ENCODE data around the gene POLR2H.

POLR2H gene

DNA sequence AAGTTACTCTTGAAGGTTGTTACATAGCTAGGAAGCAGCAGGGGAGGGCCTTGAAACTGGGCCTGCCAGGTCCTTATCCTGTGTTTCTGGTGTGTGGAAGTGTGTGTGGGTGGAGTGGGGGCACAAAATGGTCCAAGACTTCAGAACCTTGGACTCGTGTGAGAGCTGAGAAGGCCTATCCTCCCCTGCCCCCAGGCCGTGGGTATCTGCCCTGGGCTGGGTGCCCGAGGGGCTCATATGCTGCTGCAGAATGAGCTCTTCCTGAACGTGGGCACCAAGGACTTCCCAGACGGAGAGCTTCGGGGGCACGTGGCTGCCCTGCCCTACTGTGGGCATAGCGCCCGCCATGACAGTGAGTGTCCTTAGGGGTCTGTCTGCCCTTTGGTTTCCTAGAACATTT is 22.8 kb downstream of the POLR2H start:
- Histone ChIP-seq H3K36me3 (ENCODE audit: control insufficient read depth, insufficient read depth, low read length) (no peaks in the 10 kb centered on the region), H3K4me3 (ENCODE audit: low read depth, low read length) (no peak overlapping the region), H3K4me2 (ENCODE audit: low read length) (no peak overlapping the region), H3K9ac (no peak overlapping the region), H3K27me3 (ENCODE audit: control insufficient read depth, insufficient read depth, low read length) (no peaks in the 10 kb centered on the region), H2AFZ (no peak overlapping the region), H3K4me1 (no peaks in the 10 kb centered on the region), H3K79me2 (no peaks in the 10 kb centered on the region), H3K9me3 (ENCODE audit: control insufficient read depth, low read length) (no peaks in the 10 kb centered on the region), H3K27ac (no peak overlapping the region)
- TF ChIP-seq, protein P1, sequence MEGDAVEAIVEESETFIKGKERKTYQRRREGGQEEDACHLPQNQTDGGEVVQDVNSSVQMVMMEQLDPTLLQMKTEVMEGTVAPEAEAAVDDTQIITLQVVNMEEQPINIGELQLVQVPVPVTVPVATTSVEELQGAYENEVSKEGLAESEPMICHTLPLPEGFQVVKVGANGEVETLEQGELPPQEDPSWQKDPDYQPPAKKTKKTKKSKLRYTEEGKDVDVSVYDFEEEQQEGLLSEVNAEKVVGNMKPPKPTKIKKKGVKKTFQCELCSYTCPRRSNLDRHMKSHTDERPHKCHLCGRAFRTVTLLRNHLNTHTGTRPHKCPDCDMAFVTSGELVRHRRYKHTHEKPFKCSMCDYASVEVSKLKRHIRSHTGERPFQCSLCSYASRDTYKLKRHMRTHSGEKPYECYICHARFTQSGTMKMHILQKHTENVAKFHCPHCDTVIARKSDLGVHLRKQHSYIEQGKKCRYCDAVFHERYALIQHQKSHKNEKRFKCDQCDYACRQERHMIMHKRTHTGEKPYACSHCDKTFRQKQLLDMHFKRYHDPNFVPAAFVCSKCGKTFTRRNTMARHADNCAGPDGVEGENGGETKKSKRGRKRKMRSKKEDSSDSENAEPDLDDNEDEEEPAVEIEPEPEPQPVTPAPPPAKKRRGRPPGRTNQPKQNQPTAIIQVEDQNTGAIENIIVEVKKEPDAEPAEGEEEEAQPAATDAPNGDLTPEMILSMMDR (IDR thresholded peaks at IDR 0.05) = no peak

DNA sequence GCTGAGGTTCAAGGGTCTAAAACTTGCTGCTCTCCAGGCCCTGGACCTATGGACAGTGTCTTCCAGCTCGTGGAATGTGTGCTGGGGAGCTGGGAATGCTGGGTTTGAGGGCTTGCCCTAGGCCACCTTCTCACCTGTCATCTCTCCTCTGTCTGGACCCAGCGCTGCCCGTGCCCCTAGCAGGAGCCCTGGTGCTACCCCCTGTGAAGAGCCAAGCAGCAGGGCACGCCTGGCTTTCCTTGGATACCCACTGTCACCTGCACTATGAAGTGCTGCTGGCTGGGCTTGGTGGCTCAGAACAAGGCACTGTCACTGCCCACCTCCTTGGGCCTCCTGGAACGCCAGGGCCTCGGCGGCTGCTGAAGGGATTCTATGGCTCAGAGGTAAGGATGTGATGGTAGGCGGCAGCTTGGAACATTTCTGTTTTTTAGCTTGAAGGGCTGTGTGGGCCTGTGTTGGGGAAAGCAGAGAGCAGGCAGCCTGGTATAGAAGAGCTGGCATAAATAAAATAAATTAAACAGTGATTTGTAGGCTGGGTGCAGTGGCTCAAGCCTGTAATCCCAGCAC is 23.4 kb downstream of the POLR2H start:
- no peaks in the 10 kb centered on the region for H3K4me1 ChIP-seq
- no peak overlapping the region for H3K4me3 ChIP-seq (ENCODE audit: low read depth, low read length)
- H2AFZ ChIP-seq = no peak overlapping the region
- H3K4me2 ChIP-seq (ENCODE audit: low read length) = no peak overlapping the region
- H3K27me3 ChIP-seq (ENCODE audit: control insufficient read depth, insufficient read depth, low read length) = no peaks in the 10 kb centered on the region
- TF ChIP-seq, protein P1 (IDR thresholded peaks at IDR 0.05) = no peak
- H3K36me3 ChIP-seq (ENCODE audit: control insufficient read depth, insufficient read depth, low read length) = no peaks in the 10 kb centered on the region
- H3K79me2 ChIP-seq = no peaks in the 10 kb centered on the region
- H3K9ac ChIP-seq = no peak overlapping the region
- no peaks in the 10 kb centered on the region for H3K9me3 ChIP-seq (ENCODE audit: control insufficient read depth, low read length)
- no peak overlapping the region for H3K27ac ChIP-seq

DNA sequence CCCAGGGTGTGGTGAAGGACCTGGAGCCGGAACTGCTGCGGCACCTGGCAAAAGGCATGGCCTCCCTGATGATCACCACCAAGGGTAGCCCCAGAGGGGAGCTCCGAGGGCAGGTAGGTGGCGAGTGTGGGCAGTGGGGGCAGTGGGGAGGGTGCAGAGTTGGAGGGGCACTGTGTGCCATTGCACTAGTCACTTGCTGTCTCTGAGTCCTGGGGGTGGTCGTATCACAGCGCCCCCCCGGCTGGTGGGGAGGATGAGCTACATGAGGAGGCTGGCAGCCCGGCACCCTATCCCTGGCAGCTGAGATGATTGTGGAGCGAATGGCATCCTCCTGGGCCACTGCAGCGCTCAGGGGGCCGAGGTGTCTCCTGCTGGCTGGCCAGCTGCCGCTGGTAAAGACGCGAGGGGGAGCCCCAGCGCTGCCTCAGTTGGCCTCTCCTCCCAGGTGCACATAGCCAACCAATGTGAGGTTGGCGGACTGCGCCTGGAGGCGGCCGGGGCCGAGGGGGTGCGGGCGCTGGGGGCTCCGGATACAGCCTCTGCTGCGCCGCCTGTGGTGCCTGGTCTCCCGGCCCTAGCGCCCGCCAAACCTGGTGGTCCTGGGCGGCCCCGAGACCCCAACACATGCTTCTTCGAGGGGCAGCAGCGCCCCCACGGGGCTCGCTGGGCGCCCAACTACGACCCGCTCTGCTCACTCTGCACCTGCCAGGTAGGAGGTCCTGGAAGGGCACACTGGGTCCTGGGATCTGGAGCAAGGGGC is 24.7 kb downstream of the POLR2H start:
- H2AFZ ChIP-seq = no peak overlapping the region
- no peak overlapping the region for H3K9ac ChIP-seq
- no peaks in the 10 kb centered on the region for H3K27me3 ChIP-seq (ENCODE audit: control insufficient read depth, insufficient read depth, low read length)
- H3K27ac ChIP-seq = no peak overlapping the region
- H3K4me2 ChIP-seq (ENCODE audit: low read length) = no peak overlapping the region
- H3K79me2 ChIP-seq = no peaks in the 10 kb centered on the region
- H3K36me3 ChIP-seq (ENCODE audit: control insufficient read depth, insufficient read depth, low read length) = no peaks in the 10 kb centered on the region
- H3K4me3 ChIP-seq (ENCODE audit: low read depth, low read length) = no peak overlapping the region
- TF ChIP-seq, protein P1 (IDR thresholded peaks at IDR 0.05) = no peak
- H3K9me3 ChIP-seq (ENCODE audit: control insufficient read depth, low read length) = no peaks in the 10 kb centered on the region
- H3K4me1 ChIP-seq = no peaks in the 10 kb centered on the region

DNA sequence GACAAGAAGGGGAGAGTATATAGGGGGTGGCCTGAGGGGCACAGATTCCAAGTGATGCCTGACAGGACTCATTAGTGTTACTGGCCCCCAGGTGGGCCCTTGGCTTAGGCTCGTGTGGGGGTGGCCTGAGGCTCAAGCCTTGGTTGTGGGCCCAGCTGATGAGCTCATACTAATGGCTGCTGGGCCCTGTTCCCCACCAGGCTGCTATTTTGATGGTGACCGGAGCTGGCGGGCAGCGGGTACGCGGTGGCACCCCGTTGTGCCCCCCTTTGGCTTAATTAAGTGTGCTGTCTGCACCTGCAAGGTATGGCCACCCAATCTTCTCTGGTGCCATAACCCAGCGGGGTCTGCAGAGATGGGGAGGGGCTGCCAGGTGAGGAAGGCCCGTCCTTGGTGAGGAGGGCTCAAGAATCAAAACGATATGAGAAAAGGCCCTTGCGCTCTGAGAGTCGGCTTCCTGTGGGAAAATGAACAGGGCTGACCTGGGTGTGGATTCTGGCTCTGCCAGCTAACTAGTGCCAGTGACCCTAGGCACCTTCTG is 25.7 kb downstream of the POLR2H start:
- Histone ChIP-seq H3K27me3 (ENCODE audit: control insufficient read depth, insufficient read depth, low read length) (no peaks in the 10 kb centered on the region), H3K79me2 (no peaks in the 10 kb centered on the region), H3K4me2 (ENCODE audit: low read length) (no peak overlapping the region), H2AFZ (no peak overlapping the region), H3K27ac (no peak overlapping the region), H3K36me3 (ENCODE audit: control insufficient read depth, insufficient read depth, low read length) (no peaks in the 10 kb centered on the region), H3K9me3 (ENCODE audit: control insufficient read depth, low read length) (no peaks in the 10 kb centered on the region), H3K4me1 (no peaks in the 10 kb centered on the region), H3K4me3 (ENCODE audit: low read depth, low read length) (no peak overlapping the region), H3K9ac (no peak overlapping the region)
- TF ChIP-seq, protein P1 (IDR thresholded peaks at IDR 0.05) = no peak

Data from parathyroid adenoma (tissue), 2 donors.